HFF-Myc (cell line): ENCODE measurements around the gene MAPKAPK3.
A peak's percentile ranks its signal among the peaks of the same experiment; 100 is the strongest.

ENCODE experiments used
- DNase-seq: peaks from one replicate; pipeline ENCODE4 v3.0.0-alpha.2; 2011; ENCODE audit warnings: low read depth; ENCODE audit errors: extremely low read depth
- H3K4me3 ChIP-seq: replicated peaks from 2 replicates; pipeline ENCODE4 v1.5.1; 2011; ENCODE audit warnings: low read depth, mild to moderate bottlenecking, control low read depth, low read length
- TF ChIP-seq, protein P1 (sequence below): IDR thresholded peaks from 2 replicates; pipeline ENCODE4 v1.5.1; 2012; ENCODE audit warnings: mild to moderate bottlenecking, low read depth, low read length, control low read depth; ENCODE audit errors: missing control alignments

Gene MAPKAPK3

DNA sequence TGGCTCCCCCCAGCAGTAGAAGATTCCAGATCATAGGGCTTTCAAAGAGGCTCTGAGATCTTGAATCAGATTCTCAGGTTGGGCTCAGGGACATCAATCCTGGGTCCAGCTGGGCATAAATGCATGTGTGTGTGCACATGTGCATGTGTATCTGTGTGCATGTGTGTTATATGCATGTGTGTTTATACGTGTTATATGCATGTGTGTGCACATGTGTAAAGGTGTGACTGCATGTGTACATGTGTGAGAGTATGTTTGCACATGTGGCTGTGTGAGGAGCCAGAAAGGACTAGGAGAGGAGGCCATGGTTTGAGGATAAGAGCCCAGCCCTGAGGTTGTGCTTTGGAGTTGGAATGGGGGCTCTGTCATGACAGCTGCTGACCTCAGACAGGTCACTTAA, 1.8 kb upstream of the MAPKAPK3 start:
- TF ChIP-seq, protein P1, sequence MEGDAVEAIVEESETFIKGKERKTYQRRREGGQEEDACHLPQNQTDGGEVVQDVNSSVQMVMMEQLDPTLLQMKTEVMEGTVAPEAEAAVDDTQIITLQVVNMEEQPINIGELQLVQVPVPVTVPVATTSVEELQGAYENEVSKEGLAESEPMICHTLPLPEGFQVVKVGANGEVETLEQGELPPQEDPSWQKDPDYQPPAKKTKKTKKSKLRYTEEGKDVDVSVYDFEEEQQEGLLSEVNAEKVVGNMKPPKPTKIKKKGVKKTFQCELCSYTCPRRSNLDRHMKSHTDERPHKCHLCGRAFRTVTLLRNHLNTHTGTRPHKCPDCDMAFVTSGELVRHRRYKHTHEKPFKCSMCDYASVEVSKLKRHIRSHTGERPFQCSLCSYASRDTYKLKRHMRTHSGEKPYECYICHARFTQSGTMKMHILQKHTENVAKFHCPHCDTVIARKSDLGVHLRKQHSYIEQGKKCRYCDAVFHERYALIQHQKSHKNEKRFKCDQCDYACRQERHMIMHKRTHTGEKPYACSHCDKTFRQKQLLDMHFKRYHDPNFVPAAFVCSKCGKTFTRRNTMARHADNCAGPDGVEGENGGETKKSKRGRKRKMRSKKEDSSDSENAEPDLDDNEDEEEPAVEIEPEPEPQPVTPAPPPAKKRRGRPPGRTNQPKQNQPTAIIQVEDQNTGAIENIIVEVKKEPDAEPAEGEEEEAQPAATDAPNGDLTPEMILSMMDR, result no peak
- no peak for DNase-seq
- no peak overlapping the region for H3K4me3 ChIP-seq

DNA sequence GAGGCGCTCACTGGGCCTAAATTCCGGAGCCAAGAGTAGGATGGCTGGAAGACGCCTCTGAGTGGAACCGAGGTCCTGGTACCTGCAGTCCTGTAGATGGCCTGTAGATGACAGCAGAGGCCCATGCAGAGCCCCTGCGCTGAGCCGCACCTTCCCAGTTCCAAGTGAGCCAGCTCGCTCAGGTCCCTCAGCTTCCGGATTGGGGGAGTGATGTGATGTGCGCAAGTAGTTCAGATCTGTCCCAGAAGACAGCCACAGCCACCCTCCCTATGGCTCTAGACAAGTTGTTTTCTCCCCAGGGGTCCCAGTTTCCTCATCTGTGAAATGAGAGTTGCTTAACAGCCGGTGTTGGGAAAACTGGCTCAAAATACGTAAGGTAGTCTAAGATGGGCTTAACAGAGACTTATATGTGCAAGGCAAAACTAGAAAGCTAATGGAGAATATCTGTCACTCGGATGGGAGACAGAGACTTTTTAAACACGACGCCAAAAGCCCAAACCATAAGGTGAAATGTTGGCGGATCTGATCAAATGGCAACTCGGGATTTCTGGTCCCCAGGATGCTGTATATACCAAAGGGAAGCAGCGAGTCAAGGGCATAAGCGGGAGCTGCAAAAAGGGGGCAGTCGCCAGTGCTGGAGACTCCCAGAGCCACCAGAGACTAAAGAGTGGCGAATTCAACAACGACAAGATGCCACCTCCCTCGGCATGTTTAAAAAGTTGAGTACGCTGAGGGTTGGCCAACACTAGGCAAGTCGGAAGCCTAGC, 765 bp upstream of the MAPKAPK3 start:
- peak overlapping the region; percentile 85 for H3K4me3 ChIP-seq
- TF ChIP-seq, protein P1, result peak; percentile 100
- no peak for DNase-seq

DNA sequence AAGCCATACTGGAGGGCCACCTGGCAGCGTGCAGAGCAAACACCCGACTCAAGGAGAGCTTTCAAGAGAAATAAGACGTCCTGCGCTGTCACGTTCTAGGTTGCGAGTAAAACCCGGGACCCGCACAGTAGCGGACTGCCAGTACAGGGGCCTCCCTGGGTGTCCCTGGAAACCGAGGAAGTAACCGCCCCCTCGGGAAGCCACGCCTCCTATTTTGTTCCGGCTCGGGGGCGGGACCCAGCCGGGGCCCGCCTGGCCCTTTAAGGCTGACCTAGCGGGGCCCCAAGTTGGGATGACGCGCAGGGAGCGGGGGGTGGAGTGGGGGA, 218 bp upstream of the MAPKAPK3 start:
- H3K4me3 ChIP-seq, result peak overlapping the region; percentile 85
- TF ChIP-seq, protein P1, result no peak
- DNase-seq, result no peak

DNA sequence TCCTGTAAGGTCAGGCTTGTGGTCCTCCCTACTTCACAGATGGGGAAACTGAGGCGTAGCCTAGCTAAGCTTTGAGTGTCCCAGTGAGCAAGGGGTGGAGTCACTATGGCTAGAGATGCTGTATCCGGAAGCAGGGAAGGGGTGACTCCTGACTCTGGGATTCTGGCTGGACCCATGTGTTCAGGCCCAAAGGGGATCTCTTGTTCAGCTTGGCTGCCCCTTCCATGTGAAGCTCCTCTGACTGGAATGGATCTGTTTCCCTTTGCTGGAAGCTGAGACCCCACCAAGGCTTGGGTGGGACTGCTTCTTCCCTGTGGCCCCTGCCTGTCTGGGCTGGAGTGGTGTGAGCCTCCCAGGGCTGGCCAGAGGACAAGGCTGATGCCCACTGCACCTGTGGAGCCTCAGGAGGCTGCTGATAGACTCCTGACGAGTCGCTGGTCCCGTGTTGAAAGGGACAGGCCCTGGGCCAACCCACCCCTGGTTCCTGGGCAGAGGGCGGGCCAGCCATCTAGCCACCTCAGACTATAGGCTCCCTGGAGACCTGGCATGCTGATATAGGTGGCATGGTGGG, 1.0 kb downstream of the MAPKAPK3 start:
- TF ChIP-seq, protein P1, result no peak
- H3K4me3 ChIP-seq, result peak overlapping the region; percentile 85
- no peak for DNase-seq

DNA sequence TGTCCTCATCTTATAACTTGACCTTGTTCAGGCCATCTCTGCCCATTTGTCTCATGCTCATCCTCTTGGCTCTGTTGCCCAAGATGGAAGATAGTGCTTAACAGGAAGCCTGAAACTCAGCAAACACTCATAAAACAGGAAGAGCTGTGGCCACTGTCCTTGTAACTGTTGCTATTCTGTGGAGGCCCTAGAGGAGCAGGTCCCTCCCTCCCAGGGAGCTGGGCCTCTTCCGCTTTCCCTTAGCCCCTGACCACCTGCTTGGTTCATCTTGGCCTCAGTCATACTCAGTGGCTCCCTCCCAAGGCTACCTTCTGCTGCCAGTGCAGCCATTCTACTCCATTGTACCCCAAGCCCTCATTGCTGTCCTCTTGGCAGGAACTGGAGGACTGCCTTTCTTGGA, 3.5 kb downstream of the MAPKAPK3 start:
- TF ChIP-seq, protein P1, result no peak
- DNase-seq, result no peak
- H3K4me3 ChIP-seq, result no peak overlapping the region

DNA sequence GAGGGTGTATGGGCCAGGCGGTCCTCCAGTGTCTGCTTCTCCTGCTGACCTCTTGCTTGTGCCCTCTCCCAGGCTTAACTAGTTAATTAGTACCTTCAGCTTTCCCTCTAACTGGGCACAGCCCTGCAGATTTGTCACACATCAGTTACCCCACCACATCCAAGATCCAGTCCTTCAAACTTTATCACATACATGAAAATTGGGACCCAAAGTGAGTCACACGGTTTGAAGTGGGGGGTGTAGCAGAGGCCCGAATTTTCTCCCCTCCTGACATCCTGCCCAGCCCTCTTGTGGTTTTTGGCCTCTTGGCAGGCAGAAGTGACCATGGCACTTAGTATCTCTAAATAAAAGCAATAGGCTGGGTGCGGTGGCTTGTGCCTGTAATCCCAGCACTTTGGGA, 3.9 kb downstream of the MAPKAPK3 start:
- H3K4me3 ChIP-seq, result no peak overlapping the region
- TF ChIP-seq, protein P1, result no peak
- DNase-seq, result no peak

DNA sequence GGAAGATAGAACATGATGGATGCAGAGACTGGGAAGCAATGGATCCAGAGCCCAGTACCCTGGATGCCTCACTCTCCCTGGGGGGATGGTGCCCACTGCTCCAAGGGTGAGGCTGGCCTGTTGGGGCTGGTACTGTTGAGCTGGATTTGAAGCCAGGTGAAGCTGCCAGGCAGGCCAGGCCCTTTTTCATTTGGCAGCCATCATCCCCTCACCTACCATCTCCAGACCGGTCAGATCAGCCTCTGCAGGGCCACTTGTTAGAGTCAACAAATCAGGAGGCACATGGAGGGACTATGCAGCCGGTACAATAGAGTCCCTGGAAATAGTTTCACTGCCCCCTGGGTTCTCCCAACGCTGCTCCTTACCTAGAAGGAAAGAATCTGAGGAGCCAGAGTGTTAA, 5.9 kb downstream of the MAPKAPK3 start:
- no peak for DNase-seq
- TF ChIP-seq, protein P1, result no peak
- no peak overlapping the region for H3K4me3 ChIP-seq
